Activated CD4-positive, alpha-beta T cell treated with anti-CD3 and anti-CD28 coated beads, Interleukin-2, Interleukin-6, amounts not matched to agents 100 ng/mL and 50 ng/mL, durations not matched to agents 16 hours and 8 hours (primary cell): ENCODE measurements around the gene CALHM5.
"Not testable (repeated sequence)": the region's sequence is repeated elsewhere in the genome, so short reads cannot be mapped to it uniquely, and the experiment has no call there.

Experiments
- DNase-seq: peaks from one replicate; pipeline ENCODE4 v3.0.0-alpha.2; 2020

CALHM5 gene, protein sequence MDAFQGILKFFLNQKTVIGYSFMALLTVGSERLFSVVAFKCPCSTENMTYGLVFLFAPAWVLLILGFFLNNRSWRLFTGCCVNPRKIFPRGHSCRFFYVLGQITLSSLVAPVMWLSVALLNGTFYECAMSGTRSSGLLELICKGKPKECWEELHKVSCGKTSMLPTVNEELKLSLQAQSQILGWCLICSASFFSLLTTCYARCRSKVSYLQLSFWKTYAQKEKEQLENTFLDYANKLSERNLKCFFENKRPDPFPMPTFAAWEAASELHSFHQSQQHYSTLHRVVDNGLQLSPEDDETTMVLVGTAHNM

DNA sequence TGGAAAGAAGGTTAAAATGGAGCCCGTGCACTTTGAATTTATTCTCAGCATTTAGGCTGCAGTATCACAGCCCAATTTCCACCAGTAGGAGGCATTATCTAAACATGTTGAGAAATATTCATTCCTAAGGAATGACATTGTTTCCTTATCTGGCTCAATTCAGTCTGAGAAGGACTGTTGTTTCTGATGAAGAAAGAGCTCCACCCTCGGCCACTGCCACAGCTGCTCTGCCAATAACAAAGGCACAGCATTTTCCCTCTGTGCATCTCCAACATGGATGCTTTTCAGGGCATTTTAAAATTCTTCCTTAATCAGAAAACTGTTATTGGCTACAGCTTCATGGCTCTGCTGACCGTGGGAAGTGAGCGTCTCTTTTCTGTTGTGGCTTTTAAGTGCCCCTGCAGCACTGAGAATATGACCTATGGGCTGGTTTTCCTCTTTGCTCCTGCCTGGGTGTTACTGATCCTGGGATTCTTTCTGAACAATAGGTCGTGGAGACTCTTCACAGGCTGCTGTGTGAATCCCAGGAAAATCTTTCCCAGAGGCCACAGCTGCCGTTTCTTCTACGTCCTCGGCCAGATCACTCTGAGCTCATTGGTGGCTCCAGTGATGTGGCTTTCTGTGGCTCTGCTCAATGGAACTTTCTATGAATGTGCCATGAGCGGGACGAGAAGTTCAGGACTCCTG, at the start of gene CALHM5:
Gene CALHM5, plus strand, starts transcription at position 216 of the 687 bp plus-strand sequence. Its CDS starts 58 bp downstream, at position 274.
- no peak for DNase-seq

GRCh38 chr6:116461932-116462885, 49.2 kb upstream of the CALHM5 start:
- peak; percentile 63 for DNase-seq

DNA sequence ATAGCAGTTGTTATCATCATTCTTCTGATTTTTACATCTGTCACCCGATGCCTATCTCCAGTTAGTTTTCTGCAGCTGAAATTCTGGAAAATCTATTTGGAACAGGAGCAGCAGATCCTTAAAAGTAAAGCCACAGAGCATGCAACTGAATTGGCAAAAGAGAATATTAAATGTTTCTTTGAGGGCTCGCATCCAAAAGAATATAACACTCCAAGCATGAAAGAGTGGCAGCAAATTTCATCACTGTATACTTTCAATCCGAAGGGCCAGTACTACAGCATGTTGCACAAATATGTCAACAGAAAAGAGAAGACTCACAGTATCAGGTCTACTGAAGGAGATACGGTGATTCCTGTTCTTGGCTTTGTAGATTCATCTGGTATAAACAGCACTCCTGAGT, 48.1 kb upstream of the CALHM5 start:
- DNase-seq, result no peak

GRCh38 chr6:116465246-116465645, 46.2 kb upstream of the CALHM5 start:
- no peak for DNase-seq

DNA sequence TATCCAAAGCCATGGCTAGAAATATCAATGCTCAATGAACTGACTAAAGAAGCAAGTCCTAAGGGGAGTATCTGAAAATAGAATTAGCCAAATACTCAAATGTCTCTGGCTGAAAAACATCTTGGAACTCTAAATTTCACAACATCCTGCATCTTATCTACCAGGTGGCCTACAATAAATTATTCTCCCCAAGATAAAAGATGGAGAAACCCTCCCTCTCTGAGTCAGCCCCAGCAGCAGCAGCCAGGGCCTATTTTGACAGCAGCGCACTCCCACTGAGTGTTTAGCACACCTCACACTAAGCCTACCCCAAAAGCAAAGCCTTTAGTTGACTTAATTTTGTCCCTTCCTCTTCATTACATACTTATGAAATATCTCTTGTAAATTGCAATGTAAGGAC, 44.3 kb upstream of the CALHM5 start:
- no peak for DNase-seq

DNA sequence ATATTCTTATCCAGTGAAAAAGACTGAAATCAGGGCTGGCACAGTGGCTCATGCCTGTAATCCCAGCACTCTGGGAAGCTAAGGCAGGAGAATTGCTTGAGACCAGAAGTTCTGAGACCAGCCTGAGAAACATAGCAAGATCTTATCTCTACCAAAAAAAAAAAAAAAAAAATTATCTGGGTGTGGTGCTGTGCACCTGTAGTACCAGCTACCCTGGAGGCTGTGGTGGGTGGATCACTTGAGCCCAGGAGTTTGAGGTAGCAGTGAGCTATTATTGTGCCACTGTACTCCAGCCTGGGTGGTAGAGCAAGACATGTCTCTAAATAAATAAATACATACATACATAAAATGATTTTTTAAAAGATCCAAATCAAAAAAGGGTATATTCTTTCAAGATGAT, 43.9 kb upstream of the CALHM5 start:
- DNase-seq, result no peak

DNA sequence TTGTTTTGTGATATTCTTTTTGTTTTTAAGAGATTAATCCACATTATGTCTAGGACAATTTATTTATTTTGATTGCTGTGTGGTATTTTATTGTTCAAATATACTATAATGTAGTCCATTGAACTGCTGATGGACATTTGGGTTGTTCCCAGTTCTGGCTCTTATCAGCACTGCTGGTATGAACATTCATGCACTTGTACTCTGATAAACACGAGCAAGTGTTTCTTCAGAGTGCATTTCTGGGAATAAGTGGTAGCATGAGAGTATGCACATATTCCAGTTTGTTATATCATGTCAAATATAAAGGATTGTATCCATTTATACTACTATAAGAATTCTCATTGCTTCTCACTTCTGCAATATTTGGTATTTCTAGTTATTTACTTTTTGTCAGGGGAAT, 43.1 kb upstream of the CALHM5 start:
- no peak for DNase-seq

DNA sequence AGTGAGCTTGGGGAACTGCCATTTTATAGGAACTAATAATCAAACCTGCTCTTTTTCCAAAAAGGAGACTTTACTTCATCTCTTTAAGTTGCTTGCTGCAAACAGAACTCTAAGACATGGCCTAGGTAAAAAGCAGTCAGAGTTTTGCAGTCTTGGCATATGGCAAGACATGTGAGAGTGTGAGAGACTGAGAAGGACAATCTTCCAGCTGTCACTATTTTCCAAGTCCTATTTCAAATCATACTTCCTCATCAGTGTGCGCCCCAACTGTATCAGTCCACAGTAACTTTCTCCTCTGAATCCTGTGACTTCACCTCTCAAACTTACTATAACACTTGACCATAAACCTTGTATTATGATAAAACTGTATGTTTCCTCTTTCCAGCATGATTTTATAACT, 39.9 kb upstream of the CALHM5 start:
- DNase-seq, result no peak

- DNase-seq, result no peak
Observed at GRCh38 chr6:116472706-116473105, 38.7 kb upstream of the CALHM5 start.

GRCh38 chr6:116475141-116475540, 36.3 kb upstream of the CALHM5 start:
- no peak for DNase-seq

- peak; percentile 70 for DNase-seq
Observed at GRCh38 chr6:116476002-116476678, 35.3 kb upstream of the CALHM5 start.

DNA sequence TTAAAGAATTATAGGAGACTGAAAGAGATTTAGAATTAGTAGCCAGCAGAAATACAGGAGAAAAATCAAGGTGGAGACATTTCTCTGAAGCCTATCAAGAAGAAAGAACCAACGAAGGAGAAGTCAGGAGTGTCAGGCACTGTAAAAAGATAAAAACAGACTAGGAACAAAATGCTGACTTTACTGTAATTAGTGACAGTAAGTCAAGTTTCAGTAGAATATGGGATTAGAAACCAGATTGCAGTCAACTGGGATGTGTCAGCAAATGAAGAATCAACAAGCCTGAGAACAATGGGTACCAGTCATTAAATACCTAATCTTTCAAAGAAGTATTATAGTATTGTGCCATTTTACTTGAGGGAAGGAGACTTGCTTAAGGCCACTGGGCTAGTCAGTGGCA, 28.7 kb upstream of the CALHM5 start:
- DNase-seq, result no peak

- no peak for DNase-seq
Observed at GRCh38 chr6:116483616-116484015, 27.8 kb upstream of the CALHM5 start.

DNA sequence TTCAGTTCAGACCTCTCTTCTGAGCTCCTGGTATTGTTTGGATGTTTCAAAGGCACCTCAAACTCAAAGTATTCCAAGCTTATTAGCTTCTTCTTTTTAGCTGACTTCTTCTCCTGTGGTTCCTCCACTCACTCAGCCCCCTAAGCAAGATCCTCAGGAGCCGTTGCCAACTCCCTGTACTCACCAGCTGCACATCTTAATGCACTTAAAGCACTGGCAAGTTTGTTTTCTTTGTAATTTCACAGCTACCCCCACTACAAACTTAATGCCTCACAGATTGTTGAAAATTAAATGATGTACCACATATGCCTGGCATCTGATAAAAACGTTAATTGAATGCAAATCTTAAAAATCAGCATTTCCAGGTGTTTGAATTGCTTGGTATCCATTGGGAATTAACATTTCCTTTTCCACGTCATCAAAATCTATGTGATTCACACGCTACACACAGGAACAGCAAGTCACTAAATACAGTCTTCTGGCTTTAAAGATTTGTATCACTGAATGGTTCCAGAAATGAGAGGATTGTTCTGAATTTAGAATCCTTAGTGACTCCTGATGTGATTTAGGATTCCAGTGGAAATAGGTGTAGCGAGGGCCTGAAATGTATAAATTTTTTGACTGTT, 25.8 kb upstream of the CALHM5 start:
- DNase-seq, result no peak

DNA sequence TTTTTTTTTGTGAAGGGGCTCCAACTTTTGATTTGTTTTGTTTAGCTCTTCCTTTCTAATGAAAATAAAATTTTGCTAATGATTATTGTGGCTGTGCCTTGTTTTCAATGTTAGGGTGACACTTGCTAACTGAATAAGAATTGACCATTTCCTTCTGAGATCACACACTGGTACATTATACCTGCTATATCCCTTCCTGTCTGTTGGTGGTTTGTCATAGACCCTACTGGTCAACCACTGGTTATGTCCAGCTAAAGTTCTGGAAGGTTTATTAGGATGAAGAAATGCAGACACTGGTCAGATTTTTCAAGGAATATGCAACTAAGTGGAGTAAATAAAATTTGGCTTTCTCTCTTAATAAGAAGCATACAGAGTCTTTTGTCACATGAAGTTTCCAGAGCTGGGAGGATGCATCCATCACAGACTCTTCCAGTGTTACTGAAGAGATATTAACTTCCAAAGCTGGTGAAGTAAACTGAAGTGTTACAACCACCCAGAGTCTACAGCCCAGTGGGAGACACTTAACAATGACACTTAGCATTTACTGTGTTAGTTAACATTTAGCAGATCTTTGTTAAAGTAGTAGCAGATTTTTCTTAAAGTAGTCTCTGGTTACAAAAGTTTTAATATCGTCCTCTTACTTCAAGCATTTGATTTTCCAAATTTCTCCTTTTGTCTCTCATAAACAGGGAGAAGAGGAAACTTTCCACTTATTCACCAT, 19.7 kb upstream of the CALHM5 start:
- DNase-seq, result no peak

- no peak for DNase-seq
Observed at GRCh38 chr6:116492331-116493067, 18.9 kb upstream of the CALHM5 start.

DNA sequence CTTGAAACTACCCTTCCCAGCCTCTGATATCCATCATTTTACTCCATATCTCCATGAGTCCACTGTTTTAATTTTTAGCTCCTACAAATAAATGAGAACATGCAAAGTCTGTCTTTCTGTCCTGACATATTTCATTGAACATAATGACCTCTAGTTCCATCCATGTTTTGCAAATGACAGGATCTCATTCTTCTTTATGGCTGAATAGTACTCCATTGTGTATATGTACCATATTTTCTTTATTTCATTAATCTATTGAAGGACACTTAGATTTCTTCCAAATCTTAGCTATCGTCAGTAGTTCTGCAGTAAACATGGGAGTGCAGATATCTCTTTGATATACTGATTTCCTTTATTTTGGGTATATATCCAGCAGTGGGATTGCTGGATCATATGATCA, 16.3 kb upstream of the CALHM5 start:
- not testable (repeated sequence) for DNase-seq

DNA sequence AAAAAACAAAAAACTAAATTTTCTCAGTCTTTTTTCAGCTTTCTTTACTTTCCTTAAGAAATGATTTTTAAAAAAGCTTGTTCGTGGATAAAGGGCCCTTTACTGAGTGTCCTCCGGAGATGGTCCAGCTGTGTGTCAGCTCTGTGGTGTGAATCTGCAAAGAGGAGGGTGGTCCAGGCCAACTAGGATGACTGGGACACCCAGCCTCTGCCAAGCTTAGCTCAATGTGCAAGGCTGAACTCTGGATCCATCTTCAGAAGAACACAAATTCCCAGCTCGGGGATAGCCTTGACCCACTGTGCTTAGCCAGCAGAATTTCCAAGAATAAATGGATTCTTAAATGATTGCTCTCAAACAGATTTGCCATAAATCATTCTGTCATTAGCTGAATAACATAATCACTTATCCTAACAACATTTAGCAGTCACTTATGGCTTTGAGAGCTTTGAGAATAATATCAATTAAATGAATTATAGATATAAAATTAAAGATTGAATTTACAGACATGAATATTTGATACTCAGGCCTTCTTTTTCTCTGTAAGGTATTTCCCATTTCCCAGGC, 14.2 kb upstream of the CALHM5 start:
- DNase-seq, result no peak

DNA sequence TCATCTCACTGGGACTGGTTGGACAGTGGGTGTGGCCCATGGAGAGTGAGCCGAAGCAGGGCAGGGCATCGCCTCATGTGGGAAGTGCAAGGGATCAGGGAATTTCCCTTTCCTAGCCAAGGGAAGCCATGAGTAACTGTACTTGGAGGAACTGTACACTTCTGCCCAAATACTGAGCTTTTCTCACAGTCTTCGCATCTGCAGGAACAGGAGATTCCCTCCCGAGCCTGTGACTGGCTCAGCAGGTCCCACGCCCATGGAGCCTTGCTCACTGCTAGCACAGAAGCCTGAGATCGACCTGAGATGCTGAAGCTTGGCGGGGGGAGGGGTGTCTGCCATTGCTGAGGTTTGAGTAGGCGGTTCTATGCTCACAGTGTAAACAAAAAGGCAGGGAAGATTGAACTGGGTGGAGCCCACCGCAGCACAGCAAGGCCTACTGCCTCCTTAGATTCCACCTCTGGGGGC, 10.4 kb upstream of the CALHM5 start:
- no peak for DNase-seq

GRCh38 chr6:116507324-116507723, 4.1 kb upstream of the CALHM5 start:
- DNase-seq, result no peak
